Stomach (tissue), 9 donors: ENCODE measurements around the gene HHIPL1. TPM values are rescaled to one million over a fixed set of nuclear protein-coding genes. Genes with fewer than 3 reads are reported as not detected.

Source experiments
- DNase-seq, 2 donors: peaks; one replicate each; pipeline versions ENCODE4 v3.0.0 to v3.0.0-alpha.2; 2013 to 2019
- H3K27ac ChIP-seq, 5 donors: fragments of 200-600 bp in 4 of 5; sonication (generic) in 4 of 5; one replicate each; pipeline ENCODE4 v1.5.1; 2013 to 2019; ENCODE audit warnings: mild to moderate bottlenecking in 1 of 5, moderate library complexity in 1 of 5
- H3K27me3 ChIP-seq, 3 donors: fragments of 200-600 bp; sonication (generic); one replicate each; pipeline ENCODE4 v1.5.1; 2017 to 2019; ENCODE audit warnings: mixed run types in 1 of 3
- H3K36me3 ChIP-seq, 4 donors: fragments of 200-600 bp; sonication (generic); 1 replicate in 3 of 4; 2 replicates in 1 of 4; pipeline ENCODE4 v1.5.1; 2016 to 2019
- H3K4me1 ChIP-seq, 4 donors: fragments of 200-600 bp; sonication (generic); one replicate each; pipeline ENCODE4 v1.5.1; 2016 to 2019
- H3K4me3 ChIP-seq, 4 donors: fragments of 200-600 bp; sonication (generic) in 3 of 4; one replicate each; pipeline ENCODE4 v1.5.1; 2016 to 2019; ENCODE audit warnings: mild to moderate bottlenecking in 1 of 4
- H3K9me3 ChIP-seq, 4 donors: fragments of 200-600 bp; sonication (generic); one replicate each; pipeline ENCODE4 v1.5.1; 2016 to 2019
- EP300 ChIP-seq: sonication (generic); formaldehyde crosslinking; IDR thresholded peaks from one replicate; pipeline ENCODE4 v1.6.1; 2017; ENCODE audit warnings: antibody characterized with exemption
- POLR2A ChIP-seq, 4 donors: fragments of 450-650 bp; IDR thresholded peaks; one replicate each; pipeline ENCODE4 v1.6.1; 2016; ENCODE audit warnings: antibody characterized with exemption in 4 of 4, control low read depth in 2 of 4, mild to moderate bottlenecking in 1 of 4, moderate library complexity in 1 of 4
- POLR2AphosphoS5 ChIP-seq, 3 donors: sonication (generic); formaldehyde crosslinking; IDR thresholded peaks; one replicate each; pipeline ENCODE4 v1.6.1; 2016; ENCODE audit warnings: antibody characterized with exemption in 3 of 3
- WGBS, 5 donors: extraction: QIAGEN DNeasy Blood & Tissue Kit in 3 of 5; methylation state at CpG; one replicate each; pipeline versions ENCODE4 v1.1.5 to v1.1.7; 2013 to 2018; 5-methylcytosine and 5-hydroxymethylcytosine counted together
- intact Hi-C: fragments of 100-400 bp; cut with DNase I; formaldehyde crosslinking; loops from one replicate; pipeline ENCODE4 v1.15.1; 2023; ENCODE audit warnings: low total_unique reads
- polyA plus RNA-seq, 3 donors: library from polyadenylated mRNA; stranded (reverse); fragments of 200-250 nt; gene quantifications; one replicate each; pipeline ENCODE4 v1.2.3, GENCODE V29; 2013
- total RNA-seq, 5 donors: library from RNA; depleted of rRNA; stranded (reverse); fragments of >200 nt; gene quantifications; one replicate each; pipeline versions ENCODE4 v1.1.0 to v1.2.3, GENCODE V29; 2014 to 2016
- TF ChIP-seq, protein P1 (sequence below), 7 experiments: fragments of 450-650 bp in 4 of 7; fragments of 200-600 bp in 3 of 7; sonication (generic) in 3 of 7; IDR thresholded peaks; one replicate each; pipeline ENCODE4 v1.5.1; 2016 to 2019; ENCODE audit warnings: antibody characterized with exemption in 7 of 7, control low read depth in 2 of 7, mild to moderate bottlenecking in 1 of 7
- donor health status: healthy with polysubstance abuse.
- donor health status: Bipolar disorder and iron deficiency.
- donor health status: healthy.

Gene HHIPL1
- total and polyA plus RNA-seq, 8 donors = 0.15 to 2.0 (median 0.68) TPM; not detected in 1

DNA sequence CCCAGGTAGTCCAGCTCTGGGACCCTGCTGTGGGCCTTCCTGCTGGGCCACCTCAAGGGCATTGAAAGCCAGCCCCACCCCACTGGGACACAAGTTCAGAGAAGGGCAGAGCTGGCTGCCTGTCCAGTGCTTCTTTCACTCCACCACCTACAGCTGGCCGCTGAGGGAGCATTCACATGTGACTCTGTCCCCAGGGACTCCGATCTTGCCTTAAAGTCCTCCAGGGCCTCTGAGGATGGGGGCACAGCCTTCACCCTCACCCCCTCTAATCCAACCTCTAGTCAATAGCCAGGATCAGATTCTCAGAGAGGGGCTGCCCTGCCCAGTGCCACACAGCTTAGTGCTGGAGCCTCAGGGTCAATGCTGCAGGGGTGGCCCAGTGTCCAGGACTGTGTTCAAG is 34.2 kb downstream of the HHIPL1 start:
- no peak overlapping the region for H3K27ac ChIP-seq
- no peak for TF ChIP-seq POLR2AphosphoS5 (IDR thresholded peaks at IDR 0.05)
- TF ChIP-seq EP300 = no peak
- TF ChIP-seq, protein P1, sequence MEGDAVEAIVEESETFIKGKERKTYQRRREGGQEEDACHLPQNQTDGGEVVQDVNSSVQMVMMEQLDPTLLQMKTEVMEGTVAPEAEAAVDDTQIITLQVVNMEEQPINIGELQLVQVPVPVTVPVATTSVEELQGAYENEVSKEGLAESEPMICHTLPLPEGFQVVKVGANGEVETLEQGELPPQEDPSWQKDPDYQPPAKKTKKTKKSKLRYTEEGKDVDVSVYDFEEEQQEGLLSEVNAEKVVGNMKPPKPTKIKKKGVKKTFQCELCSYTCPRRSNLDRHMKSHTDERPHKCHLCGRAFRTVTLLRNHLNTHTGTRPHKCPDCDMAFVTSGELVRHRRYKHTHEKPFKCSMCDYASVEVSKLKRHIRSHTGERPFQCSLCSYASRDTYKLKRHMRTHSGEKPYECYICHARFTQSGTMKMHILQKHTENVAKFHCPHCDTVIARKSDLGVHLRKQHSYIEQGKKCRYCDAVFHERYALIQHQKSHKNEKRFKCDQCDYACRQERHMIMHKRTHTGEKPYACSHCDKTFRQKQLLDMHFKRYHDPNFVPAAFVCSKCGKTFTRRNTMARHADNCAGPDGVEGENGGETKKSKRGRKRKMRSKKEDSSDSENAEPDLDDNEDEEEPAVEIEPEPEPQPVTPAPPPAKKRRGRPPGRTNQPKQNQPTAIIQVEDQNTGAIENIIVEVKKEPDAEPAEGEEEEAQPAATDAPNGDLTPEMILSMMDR (IDR thresholded peaks at IDR 0.05) = no peak
- TF ChIP-seq POLR2A (IDR thresholded peaks at IDR 0.05) = no peak
- H3K4me3 ChIP-seq = no peak overlapping the region
- H3K4me1 ChIP-seq = peaks cover 6 to 13% (median 12%) of the 10 kb centered on the region in 4 donors
- peaks cover 2 to 12% (median 10%) of the 10 kb centered on the region in 4 donors for H3K9me3 ChIP-seq
- intact Hi-C loops = no loop called here
- H3K27me3 ChIP-seq = peaks cover 0 to 26% (median 3%) of the 10 kb centered on the region in 3 donors
- DNase-seq = no peak
- 84 to 94% (median 89%) methylated on average over 2 of the region's 2 CpGs for WGBS, 5 donors
- no peaks in the 10 kb centered on the region for H3K36me3 ChIP-seq

DNA sequence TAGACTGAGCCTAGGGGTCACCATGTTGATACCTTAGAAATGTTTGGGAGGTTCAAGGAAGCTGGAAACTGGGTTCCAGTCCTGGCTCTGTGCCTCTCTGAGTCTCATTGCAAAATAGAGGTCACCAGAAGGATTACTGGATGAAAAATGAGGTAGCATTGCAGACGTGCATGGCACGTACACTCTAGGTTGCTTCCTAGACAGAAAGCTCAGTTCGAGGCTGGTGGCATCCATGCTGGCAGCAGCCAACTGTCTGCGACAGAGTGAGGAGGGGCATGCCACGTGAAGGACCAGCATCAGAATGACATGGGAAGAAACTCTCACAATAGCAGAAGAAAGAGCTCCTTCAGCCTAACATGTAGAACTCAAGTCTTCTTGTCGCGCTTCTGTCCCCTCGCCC is 34.6 kb downstream of the HHIPL1 start:
- Histone ChIP-seq H3K9me3 (peaks cover 2 to 12% (median 10%) of the 10 kb centered on the region in 4 donors), H3K27ac (no peak overlapping the region), H3K36me3 (no peaks in the 10 kb centered on the region), H3K4me3 (no peak overlapping the region), H3K27me3 (peaks cover 0 to 22% (median 3%) of the 10 kb centered on the region in 3 donors), H3K4me1 (peaks cover 8 to 15% (median 14%) of the 10 kb centered on the region in 4 donors)
- TF ChIP-seq POLR2AphosphoS5 (IDR thresholded peaks at IDR 0.05) (no peak), POLR2A (IDR thresholded peaks at IDR 0.05) (no peak), EP300 (no peak)
- TF ChIP-seq, protein P1 (IDR thresholded peaks at IDR 0.05) = no peak
- intact Hi-C loops = no loop called here
- 79 to 87% (median 81%) methylated on average over 6 to 8 of the region's 8 CpGs for WGBS, 5 donors
- no peak for DNase-seq

DNA sequence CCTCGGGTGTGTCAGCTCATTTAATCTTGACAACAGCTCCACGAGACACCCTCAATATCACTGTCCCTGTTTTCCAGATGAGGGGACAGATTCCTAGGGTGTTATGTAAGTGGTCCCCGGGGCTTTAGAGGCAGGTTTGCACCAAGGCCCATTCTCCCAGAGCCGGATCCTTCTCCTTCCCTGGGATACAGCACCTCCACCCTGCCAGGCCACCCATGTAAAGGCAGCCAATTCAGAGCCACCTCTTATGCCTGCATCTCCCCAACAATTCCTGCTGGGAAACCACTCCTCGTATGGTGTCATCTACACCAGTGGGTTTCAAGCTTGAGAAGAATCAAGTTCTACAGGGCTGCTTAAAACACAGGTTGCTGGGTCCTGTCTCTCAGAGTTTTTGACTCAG is 35.1 kb downstream of the HHIPL1 start:
- Histone ChIP-seq H3K4me1 (peaks cover 11 to 19% (median 15%) of the 10 kb centered on the region in 4 donors), H3K27ac (no peak overlapping the region), H3K36me3 (no peaks in the 10 kb centered on the region), H3K27me3 (peaks cover 0 to 17% (median 3%) of the 10 kb centered on the region in 3 donors), H3K9me3 (peaks cover 2 to 12% (median 10%) of the 10 kb centered on the region in 4 donors), H3K4me3 (no peak overlapping the region)
- no peak for DNase-seq
- intact Hi-C loops = no loop called here
- TF ChIP-seq POLR2AphosphoS5 (IDR thresholded peaks at IDR 0.05) (no peak), POLR2A (IDR thresholded peaks at IDR 0.05) (no peak), EP300 (no peak)
- TF ChIP-seq, protein P1 (IDR thresholded peaks at IDR 0.05) = no peak
- 61 to 71% (median 66%) methylated on average over 5 of the region's 5 CpGs for WGBS, 5 donors

DNA sequence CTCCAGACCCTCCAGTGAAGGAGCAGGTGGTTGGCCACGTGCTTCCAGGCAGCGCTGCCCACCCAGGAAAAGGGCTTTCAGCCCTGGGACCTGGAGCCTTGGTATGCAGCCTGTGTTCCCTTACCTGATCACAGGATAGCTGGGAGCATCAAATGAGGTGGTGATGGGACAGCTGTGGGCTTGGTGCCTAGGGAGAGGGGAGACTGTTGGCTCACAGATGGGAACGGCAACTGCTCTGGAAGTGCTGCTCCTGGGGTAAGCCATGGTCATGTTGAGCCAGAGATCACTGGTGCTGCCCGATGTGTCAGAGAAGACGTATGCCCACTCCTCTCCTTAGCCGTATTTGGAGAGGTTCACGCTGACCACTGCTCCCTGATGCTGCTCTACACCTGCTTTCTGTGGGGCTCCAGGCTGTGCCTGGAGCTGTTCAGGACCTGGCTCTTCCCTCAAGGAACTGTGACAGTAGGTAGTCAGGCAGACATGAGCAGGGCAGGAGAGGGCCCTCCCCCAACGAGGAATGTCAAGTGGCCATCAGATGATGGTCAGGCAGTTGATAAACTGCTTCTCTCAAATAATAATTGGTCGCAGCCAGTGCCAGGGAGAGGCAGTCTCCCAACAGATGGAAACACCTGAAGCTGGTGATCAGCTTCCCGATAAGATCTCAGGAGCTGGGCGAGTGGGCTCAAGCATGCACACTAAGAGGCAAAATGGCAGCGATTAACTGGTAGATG is 36.3 kb downstream of the HHIPL1 start:
- Histone ChIP-seq H3K27ac (no peak overlapping the region), H3K36me3 (no peaks in the 10 kb centered on the region), H3K4me3 (no peak overlapping the region), H3K4me1 (peaks cover 11 to 21% (median 15%) of the 10 kb centered on the region in 4 donors), H3K9me3 (peaks cover 2 to 12% (median 10%) of the 10 kb centered on the region in 4 donors), H3K27me3 (peaks cover 0 to 4% (median 3%) of the 10 kb centered on the region in 3 donors)
- intact Hi-C loops = no loop called here
- DNase-seq = no peak
- TF ChIP-seq, protein P1 (IDR thresholded peaks at IDR 0.05) = no peak
- TF ChIP-seq EP300 (no peak), POLR2AphosphoS5 (IDR thresholded peaks at IDR 0.05) (no peak), POLR2A (IDR thresholded peaks at IDR 0.05) (no peak)
- WGBS, 5 donors = 70 to 81% (median 74%) methylated on average over 7 to 12 of the region's 12 CpGs
